ENCODE measurements around the gene C12orf75. TPM values are rescaled to one million over a fixed set of nuclear protein-coding genes. Genes with fewer than 3 reads are reported as not detected.
"Not testable (repeated sequence)": the region's sequence is repeated elsewhere in the genome, so short reads cannot be mapped to it uniquely, and the experiment has no call there.

C12orf75 gene
- total RNA-seq: 38.7 and 41.4 TPM in 2 replicates
- 89.8 TPM for polyA plus RNA-seq (2012)

DNA sequence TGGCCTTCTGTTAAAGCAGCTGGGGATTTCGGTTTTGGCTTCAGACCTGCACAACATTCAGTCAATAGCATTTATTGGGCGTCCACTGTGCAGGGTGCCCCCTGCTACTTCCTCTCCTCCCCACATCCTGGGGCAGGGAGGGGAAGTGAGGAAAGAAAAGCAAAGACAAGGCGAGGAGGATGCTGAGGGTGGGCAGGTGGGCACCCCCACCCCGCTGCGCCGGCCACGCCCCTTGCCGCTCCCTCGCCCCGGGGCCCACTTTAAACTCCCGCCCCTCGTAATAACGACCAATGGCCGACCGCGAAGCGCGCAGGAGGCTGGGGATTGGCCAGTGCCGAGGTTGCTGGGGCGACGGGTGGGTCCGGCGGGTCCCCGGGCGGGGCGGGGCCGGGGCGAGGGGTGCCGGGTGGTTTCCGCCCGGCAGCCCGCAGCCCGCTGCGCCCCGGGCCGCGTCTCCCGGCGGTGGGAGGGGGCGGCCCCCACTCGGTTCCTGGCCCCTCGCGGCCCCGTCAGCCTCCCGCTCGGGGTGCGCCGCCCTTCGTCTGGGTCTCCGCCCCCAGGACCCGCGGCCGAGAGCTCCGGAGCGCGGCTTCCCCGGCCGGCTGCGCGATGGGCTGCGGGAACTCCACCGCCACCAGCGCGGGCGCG is at the start of gene C12orf75:
C12orf75 (plus strand) TSS at position 409 of the 648 bp plus-strand sequence; CDS start at position 610, 201 bp downstream.
- DNase-seq (ENCODE audit: low read depth): peak; percentile 85

DNA sequence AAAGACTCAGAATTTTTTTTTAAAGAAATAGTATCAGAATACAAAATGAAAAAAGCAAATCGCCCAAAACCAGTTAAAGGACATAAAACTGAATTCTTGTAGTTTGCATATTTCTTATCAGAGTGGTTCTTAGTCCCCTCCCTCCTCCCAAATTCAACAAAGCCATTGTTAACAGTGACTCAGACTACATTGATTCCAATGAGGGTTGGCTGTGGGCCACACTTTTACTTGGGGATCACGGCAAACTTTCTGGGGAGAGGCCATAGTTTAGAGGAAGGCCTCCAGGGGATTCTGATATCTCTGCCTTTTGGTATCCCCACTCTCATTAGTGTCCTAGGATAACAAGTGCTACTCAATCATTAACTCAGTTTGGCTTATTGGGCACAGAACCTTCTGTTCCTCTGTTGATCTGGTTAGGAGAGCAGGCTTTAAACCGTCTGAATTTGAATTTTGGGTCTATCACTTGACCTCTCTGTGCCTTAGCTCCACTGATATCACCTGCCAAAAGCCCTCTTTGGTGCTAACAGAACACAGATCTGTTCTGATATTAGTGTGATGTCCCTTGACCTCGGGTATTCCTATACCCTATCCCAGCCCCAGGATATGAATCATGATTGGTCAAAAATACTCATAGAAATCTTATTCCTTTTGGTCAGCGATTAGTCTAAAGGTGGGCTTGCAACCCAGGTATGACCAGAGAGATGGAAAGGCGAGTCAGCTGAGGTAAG is 49.4 kb upstream of the C12orf75 start:
- DNase-seq (ENCODE audit: low read depth): no peak

DNA sequence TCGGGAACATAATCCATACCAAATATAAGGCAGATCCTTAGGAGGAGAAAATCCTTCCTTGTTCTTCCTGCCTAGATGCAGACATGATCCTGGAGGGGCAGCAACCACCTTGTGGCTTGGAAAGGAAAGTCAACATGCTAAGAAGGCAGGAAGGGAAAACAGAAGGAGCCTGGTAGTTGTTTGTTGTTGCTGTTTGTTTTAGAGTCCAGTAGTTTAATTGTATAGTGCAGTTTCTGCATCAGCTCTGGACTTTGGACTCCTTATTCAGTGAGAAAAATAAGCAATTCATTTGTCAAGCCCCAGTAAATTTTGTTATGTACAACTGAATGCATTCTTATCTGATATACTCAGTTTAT is 48.8 kb upstream of the C12orf75 start:
- DNase-seq (ENCODE audit: low read depth): no peak

DNA sequence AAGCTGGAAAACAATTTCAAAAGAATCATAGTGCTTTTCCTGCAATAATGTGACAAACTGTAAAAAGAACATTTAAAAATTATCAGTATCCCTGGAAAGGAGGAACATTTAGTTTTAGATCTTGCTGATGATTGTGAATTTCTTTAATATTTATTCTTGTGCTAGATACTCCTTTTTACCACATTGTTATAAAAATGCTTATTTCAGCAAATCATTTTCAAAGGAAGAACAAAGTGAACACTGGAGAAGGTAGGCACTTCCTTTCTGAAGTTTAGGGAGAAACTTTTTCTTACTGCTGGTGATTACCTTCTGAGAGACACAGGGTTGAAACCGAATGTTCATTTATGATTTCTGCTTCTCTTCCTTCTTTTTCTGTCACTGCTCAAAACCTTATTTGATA is 45.1 kb upstream of the C12orf75 start:
- DNase-seq (ENCODE audit: low read depth): no peak

DNA sequence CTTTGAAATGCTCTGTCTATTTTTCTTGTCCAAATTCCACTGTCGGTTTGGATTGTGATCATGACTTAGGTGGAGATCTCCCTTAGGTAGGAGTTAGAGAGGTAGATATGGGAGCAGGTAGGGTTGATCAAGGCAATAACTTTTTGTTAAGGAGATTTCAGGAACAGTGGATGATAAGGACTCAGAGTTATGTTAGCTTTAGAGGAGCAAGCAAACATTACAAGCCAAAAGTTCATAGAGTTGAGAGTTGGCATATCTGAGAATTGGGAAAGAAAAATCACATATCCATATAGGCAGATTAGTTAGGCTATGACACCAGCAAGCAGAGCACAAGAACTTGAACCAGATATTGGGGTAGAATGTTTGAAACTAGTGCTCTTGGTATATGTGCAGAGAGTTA is 43.1 kb upstream of the C12orf75 start:
- no peak for DNase-seq (ENCODE audit: low read depth)

DNA sequence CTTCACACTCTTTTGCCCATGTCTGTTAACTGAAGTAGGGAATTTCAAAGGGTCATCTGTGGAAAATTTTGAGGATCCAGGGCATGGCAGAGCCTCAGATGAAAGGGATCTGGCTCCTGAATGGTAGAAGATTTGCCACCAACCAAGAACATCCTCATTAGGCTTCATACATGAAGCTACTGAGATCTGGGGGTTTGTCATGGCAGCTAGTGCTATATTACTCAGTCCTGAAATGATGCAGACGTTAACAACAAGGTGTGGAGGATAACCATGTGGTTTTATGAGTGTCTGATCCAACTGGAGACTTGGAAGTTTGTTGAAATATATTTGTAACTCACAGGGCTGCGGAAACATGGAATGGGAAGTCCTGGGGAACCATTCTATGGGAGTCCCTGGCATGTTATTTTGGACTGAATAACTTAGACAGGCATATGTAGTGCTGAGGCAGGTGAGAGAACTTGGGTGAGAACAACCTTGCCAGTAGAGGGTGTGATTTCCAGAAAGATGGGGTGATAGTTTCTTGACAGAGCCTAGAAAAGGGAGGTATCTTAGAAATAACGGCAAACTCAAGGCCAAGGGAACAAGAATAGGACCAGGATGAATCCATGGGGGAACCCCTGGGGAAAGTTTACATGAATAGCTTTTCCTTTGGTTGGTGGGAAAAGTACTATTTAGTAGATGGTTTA is 42.0 kb upstream of the C12orf75 start:
- no peak for DNase-seq (ENCODE audit: low read depth)

DNA sequence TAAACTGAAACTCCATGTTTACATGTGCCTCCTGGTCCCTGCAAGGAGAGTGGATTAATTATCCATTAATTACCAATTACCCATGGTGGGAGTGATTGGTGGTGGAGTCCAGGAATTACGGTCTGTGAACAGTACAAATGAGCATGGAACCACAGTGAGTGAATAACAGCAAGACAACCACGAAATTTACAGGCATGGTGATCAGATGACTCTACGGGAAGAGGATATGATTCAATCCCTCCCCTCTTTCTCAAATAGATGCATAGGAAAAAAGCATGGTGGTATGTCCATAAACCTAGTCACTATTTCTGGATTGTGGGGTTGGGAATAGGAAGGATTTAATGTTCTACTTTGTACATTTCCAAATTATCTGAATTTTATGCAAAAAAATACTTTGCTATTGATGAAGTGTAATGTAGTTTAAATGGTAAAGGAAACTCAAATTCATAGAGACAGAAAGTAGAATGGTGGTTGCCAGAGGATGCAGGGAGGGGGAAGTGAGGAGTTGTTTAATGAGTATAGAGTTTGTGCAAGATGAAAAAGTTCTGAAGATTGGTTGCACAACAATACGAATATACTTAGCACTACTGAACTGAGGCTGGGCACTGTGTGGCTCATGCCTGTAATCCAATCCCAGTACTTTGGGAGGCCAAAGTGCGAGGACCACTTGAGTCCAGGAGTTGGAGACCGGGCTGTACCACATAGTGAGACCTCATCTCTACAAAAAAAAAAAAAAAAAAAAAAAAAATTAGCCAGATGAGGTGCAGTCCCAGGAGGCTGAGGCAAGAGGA is 41.2 kb upstream of the C12orf75 start:
- no peak for DNase-seq (ENCODE audit: low read depth)

DNA sequence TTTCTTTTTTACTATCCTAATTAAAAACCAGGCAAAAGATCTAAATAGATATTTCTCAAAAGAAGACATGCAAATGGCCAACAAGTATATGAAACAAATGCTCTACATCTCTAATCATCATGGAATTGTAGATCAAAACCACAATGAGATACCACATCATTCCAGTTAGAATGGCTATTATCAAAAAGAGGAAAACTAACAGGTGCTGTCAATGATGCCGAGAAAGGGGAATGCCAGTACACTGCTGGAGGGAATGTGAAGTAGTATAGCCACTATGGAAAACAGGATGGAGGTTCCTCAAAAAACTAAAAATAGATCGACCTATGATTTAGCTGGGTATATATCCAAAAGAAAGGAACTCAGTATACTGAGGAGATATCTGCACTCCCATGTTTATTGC is 39.0 kb upstream of the C12orf75 start:
- DNase-seq (ENCODE audit: low read depth): peak; percentile 73

DNA sequence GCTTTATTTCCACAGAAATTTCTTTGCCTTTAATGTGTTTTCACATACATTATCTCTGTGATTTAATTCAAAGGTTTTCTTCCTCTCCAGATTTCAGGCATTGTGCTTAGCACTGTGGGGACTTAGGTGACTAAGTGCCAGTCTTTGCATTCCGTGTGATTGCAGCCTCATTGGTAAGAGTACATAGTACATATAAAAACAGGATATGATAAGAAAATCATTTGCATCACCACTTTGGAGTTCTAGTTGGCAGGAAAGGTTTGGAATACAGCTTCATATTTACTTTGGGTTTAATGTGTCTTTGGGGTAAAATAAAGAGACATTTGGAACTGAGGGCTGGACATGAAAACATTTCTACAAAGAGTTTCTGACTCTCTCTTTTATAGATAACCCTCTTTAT is 37.8 kb upstream of the C12orf75 start:
- DNase-seq (ENCODE audit: low read depth): no peak

DNA sequence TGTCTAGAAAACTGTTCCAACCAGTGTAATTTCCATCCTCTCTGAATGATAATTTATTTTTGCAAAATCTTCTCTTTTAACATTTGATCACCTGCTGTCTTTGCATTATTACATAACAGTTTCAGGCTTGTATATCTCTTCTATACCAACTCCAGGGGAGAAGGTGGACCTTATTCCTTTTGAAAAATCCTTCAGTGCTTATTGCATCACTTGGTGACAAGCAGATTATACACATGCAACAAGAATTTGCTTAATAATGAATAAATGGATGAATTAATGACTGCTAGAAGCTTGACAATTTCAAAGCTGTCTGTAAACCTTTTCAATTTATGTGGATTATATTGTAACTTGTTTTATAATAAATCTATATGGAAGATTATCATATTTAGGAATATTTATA is 37.3 kb upstream of the C12orf75 start:
- DNase-seq (ENCODE audit: low read depth): no peak

DNA sequence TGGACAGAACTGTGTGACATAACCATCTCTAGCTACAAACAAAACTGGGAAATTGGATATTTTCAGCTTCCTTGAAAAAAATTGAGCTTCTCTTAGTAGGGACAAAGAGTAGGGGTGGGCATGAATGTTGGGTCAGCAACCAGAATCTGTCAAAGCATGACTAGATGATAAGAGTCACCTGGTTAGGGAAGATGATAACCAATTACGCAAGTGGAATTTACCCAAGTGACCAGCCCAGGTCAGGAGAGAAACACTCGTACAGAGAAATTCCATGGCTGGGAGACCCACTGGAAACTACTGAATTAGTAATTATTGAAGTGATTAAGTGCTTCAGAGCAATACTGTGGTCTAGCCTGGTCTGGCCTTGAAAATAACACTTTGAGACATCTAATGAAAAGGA is 36.3 kb upstream of the C12orf75 start:
- DNase-seq (ENCODE audit: low read depth): no peak

DNA sequence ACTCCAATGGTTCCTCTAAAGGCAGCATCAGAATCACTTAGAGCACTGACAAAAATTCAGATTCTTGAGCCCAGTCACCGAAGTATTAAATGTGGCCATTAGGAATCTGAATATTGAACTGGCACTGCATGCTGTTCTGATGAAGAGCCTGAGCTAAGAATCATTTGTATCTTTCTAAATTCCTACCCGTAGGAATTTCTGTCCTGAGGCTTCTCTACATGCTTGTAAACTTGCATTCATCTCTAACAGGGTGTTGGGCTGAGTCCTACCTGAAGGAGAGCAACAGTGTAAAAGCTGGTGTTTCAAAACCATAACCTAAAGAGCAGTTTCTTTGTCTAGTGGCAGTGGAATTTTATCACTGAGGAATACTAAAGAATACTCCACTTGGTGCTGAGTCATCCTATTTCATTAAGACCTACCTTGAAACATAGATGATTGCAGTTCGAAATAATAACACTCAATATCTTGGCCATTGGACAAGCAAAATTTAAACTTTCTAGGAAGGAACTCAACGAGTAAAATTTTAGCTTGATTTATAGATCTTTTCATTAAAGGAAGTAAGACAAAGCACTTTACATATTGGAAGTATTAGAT is 35.5 kb upstream of the C12orf75 start:
- DNase-seq (ENCODE audit: low read depth): no peak

DNA sequence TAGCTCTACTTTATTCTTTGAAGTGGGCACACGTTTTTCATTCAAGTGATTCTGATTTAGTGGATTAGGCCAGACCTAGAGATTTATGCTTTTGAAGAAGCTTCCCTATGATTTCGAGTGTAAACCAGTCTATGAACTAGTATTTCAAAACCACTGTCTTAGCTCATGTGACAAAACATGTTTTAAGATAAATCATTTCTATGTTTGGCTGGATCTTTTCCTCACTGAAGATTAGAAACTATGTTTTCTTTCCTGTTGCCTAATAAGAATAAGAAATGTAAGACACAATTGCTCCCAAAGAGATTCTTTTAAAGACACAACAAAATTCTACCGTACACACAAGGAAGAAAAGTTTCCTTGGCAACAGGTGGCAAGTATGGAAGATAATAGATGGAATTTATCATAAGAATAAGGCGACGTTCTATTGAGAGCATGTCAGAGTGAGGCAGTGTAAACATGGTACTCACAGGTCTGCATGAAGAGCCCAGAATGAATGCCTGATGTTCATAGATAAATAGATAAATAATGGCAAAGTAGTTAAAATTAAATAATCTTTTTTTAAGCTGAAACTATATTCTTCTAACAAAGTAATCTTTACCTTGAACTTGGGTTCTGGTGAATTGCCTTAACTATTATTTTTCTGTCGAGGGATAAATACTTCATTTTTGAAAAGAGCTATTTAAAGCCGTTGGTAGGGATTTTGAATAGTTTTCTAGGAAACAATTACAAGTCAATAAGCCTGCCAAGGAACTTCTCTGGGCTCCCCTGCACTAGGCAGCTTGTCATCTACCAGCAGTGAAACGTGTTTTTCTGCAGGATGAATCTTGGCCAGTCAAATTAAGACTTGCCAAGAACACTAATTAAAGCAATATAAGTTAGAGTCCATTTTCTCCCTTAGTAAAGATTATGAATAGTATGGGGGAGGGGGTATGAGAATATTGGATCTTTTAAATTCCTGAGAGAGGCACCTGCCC is 34.1 kb upstream of the C12orf75 start:
- DNase-seq (ENCODE audit: low read depth): no peak

DNA sequence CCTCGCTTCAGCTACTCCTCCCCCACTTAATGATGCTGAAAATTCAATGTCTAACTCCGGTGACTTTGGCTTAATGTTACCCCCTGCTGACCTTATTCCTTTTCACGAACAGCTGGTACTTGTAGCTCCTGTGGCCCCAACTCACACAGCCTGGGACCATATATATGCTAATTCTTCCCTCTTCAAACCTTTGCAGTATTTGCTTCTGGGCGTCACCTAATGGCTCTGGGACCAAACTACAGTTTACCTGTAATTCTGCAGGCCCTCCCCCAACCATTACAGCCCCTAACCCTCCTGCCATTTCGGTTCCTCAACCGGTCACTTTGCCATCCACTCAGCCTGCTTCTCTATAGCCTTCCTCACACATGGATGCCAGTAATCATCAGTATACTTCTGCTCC is 29.6 kb upstream of the C12orf75 start:
- no peak for DNase-seq (ENCODE audit: low read depth)

DNA sequence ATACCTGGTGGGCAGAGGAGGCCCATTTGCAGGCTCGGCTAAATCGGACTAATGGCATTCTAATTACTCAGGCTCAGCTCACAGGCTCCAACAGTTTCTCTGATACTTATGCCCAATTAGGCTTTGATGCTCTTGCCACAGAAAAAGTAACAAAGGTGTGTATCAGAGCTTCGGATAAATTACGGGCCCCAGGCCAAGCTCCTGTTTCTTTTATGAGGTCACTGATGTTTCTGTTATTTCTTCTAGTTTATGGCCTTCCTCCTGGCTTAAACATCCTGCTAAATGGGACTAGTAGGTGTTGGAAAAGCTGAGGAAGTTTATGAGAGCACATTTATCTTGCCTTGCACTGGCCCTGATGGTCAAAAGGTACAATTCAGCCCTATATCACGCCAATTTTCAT is 28.8 kb upstream of the C12orf75 start:
- no peak for DNase-seq (ENCODE audit: low read depth)

DNA sequence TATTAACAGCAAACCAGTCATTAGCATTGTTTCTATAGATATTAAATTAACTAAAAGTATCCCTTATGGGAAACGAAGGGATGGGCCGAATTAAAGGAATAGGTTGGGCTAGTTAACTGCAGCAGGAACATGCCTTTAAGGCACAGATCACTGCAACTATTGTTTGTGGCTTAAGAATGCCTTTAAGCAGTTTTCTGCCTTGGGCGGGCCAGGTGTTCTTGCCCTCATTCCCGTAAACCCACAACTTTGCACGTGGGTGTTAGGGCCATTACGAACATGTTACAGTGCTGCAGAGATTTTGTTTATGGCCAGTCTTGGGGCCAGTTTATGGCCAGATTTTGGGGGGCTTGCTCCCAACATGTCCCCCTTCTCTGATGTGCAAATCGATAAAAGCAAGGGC is 27.5 kb upstream of the C12orf75 start:
- not testable (repeated sequence) for DNase-seq (ENCODE audit: low read depth)

DNA sequence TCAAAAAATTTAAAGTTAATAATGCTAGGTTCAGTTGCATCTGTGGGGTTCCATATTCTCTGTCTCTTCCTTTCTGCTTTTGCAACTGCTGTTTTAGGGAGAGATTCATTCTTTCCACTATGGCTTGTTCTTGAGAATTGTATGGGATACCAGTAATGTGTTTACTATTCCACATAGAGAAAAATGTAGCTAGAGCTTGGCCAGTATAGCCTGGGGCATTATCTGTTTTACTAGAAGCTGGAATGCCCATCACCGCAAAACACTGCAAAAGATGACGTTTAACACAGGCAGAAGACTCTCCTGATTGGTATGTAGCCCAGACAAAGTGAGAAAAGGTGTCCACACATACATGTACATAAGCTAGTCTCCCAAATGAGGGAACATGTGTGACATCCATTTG is 25.9 kb upstream of the C12orf75 start:
- DNase-seq (ENCODE audit: low read depth): not testable (repeated sequence)

DNA sequence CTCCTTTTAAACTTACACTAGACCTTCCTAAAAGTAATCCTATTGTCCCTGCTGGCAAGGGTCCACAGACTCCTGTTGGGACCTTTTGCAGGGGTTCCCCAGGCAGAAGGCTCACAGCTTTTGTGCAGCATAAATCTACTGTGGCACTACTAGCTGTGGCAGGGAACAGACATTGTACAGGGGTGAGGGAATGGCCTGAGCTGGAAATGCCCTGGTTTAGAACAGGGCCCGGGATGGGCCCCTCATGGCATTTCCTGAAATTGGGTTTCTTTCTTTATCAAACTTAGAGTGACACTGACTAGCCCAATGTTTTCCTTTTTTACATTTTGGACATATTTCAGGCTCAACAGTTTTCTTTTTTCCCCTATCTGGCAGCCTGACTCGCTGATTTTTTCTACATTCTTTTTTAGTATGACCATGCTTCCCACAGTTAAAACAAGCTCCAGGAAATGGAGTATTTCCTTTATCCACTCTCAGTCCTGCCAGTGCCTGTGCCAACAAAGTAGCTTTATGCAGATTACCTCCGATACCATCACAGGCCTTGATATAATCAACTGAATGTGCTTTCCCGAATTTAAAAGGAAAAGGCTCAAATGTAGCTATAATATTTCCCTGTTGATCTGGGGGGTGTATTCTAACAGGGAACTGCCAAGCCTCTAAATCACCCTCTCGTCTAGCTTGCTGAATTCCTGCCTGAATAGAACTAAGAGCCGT is 22.7 kb upstream of the C12orf75 start:
- DNase-seq (ENCODE audit: low read depth): not testable (repeated sequence)

DNA sequence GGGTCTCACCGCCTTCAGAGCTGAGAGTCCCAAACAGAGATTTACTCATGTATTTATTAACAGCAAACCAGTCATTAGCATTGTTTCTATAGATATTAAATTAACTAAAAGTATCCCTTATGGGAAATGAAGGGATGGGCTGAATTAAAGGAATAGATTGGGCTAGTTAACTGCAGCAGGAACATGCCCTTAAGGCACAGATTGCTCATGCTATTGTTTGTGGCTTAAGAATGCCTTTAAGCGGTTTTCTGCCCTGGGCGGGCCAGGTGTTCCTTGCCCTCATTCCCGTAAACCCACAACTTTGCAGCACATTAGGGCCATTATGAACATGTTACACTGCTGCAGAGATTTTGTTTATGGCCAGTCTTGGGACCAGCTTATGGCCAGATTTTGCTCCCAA is 21.7 kb upstream of the C12orf75 start:
- not testable (repeated sequence) for DNase-seq (ENCODE audit: low read depth)
